T47D (cell line): ENCODE measurements around the gene C10orf67.

Experiments
- DNase-seq, 2 experiments: peaks; one replicate each; pipeline versions ENCODE4 v3.0.0 to v3.0.0-alpha.2; 2011 to 2012; ENCODE audit warnings: low read depth in 1 of 2, low spot score in 1 of 2
- JUND ChIP-seq: IDR thresholded peaks from 2 replicates; pipeline ENCODE4 v1.6.1; 2012; ENCODE audit warnings: low read depth
- in situ Hi-C: cut with HindIII; loops from 2 replicates; pipeline ENCODE4 v1.10.0; 2016; ENCODE audit warnings: low sequenced_read_pairs, low pct_unique_long_range_greater_than_20kb

The C10orf67 gene

GRCh38 chr10:23194966-23195845 is 149.4 kb downstream of the C10orf67 start:
- DNase-seq, result no peak
- no peak for TF ChIP-seq JUND
- in situ Hi-C loops, result no loop called here

DNA sequence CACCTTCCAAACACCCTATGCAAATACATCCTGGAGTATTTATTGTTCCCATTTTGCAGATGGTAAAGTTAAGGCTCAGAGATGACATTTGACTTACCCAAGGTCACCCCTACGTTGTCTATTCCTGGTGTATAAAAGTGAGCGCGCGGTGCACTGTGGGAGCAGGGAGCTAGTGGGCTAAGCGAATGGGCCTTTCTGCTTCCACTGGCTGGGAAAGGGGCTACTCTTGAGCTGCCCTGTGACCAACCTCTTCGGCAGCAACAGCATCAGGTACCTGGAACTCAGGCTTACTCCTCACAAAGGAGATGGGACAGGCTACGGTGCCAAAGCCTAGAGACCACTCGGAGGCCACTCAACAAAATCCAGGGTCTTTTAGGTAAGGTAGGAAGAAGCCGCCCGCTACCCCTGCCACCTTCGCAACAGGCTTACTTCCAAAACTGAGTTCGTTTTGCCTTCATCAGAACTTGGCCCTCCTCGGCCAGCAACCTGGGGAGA is 150.1 kb downstream of the C10orf67 start:
- no peak for DNase-seq
- in situ Hi-C loops, result no loop called here
- TF ChIP-seq JUND, result no peak

- no peak for DNase-seq
- in situ Hi-C loops, result no loop called here
- no peak for TF ChIP-seq JUND
Measured at GRCh38 chr10:23193435-23194074, 151.0 kb downstream of the C10orf67 start.

DNA sequence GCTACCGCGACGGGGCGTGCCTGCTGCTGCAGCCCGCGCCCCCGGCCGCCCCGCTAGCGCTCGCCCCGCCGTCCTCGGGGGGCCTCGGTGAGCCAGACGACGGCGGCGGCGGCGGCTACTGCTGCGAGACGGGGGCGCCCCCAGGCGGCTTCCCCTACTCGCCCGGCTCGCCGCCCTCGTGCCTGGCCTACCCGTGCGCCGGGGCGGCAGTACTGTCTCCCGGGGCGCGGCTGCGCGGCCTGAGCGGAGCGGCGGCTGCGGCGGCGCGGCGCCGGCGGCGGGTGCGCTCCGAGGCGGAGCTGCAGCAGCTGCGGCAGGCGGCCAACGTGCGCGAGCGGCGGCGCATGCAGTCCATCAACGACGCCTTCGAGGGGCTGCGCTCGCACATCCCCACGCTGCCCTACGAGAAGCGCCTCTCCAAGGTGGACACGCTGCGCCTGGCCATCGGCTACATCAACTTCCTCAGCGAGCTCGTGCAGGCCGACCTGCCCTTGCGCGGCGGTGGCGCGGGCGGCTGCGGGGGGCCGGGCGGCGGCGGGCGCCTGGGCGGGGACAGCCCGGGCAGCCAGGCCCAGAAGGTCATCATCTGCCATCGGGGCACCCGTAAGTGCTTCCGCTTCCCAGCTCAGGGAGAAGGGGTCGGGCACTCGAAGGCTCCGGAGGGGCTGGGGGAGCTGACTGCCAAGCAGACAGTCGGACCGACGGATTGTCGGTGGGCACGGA is 151.7 kb downstream of the C10orf67 start:
- DNase-seq, result no peak
- TF ChIP-seq JUND, result no peak
- in situ Hi-C loops, result no loop called here

DNA sequence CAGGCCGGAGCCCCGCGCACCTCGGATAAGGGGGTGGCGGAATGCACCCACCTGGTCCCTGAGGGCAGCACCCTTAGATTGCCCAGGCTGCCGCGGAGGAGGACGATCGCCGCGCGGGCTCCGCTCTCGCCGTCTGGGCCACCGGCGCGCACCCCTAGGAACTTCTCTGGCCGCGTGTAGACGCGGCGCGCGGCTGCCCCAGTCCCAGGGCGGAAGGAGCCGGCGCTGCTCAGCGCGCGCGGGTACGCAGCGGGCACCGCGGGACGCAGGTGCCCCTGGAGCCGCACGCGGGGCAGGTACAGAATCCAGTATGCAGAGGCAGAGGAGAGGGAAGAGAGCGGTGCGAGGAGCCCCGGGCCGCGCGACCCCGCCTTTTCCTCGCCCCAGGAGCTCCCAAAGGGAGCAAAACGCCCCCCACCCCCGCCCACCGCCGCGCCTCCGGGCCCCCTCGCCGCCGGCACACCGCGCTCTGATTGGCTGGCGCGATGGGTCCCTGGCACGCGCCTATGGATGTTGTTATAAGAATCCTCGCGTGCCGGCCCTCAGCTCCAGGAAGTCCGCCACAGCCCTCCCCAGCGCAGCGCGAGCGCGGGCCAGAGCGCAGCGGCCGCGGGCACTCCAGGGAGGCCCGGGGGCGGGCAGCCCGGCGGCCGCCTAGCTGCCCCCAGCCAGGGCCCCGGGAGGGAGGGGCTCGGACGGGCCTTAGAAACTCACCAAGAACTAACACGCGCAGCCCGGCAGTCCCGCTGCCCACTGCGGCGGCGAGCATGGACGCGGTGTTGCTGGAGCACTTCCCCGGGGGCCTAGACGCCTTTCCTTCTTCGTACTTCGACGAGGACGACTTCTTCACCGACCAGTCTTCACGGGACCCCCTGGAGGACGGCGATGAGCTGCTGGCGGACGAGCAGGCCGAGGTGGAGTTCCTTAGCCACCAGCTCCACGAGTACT is 152.6 kb downstream of the C10orf67 start, which contains the start of gene PTF1A:
Gene PTF1A (plus strand): TSS at position 549 of the 948 bp plus-strand sequence. CDS start 219 bp downstream, at position 768.
- DNase-seq, result no peak
- TF ChIP-seq JUND, result no peak
- in situ Hi-C loops, result no loop called here

DNA sequence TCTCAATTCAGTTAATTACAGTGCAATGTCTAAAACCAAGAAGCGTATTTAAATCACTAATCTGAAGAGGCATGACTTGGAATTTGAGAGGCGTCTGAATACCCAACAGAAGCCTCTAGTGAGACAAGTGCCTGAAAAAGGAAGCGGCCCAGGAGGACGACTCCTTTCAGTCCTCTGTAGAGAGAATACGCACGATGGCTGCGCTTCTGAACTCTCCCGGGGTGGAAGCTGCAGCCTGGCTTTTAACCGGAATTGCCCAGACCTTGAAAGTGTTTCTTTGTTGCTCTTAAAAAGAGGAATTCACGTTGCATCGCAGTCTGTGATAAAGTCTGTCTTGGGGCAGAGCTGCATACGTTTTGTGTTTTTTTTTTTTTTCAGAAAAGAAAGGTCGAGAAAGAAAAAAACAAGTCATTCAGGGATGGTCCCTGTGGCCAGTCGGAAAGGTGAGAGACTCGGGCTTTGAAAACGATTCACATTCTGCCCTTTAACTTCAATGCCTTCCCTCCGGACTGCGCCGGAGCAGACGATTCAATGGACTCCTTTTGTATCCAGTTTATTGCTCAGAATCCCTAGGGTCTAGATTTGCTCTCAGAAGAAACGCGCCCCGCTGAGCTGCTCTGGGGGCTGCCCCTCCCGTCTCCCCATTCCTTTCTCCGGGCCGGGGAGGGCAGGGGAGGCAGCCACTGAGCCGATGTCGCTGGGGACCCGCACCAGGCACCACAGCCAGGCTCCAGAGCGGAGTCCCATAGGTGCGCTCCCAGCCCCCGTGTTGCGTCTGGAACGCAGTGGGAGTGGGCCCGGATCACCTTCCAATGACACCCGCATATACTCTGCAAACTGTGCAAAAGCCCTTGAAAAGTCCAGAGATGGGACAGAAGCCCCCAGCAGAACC is 153.5 kb downstream of the C10orf67 start:
- no peak for DNase-seq
- in situ Hi-C loops, result no loop called here
- TF ChIP-seq JUND, result no peak

DNA sequence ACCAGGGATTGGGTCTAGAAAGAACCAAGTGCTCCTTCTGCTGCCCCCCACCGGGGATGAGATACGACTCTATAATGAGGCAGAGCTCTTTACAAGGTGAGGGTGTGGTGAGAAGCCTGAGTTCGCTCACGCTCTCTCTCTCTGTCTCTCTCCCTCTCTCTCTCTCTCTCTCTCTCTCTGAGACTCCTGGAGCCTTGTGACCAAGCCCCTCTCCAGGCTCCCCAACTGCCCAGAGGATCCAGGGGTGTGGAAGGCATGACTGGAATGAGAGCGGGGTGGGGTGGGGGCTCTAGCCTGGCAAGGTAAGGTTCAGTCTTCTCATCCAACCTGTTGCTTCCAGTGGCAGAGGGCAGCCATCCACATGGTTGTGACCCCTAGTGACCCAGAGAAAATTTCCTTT is 155.6 kb downstream of the C10orf67 start:
- in situ Hi-C loops, result no loop called here
- TF ChIP-seq JUND, result no peak
- DNase-seq, result no peak

DNA sequence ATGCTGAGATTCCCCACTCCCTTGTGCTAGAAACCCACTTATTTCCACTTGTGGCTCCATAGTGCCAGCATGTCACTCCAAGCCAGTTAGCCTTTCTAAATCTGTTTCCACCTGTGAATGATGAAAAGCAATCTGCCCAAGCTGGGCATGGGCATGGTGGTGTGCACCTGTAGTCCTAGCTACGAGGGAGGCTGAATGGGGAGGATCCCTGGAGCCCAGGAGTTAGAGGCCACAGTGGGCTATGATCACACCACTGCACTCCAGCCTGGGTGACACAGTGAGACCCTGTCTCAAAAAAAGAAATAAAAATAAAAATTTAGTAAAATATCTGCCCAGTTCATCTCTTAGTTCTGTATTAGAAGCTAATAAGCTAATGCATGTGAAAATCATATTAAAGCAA is 157.4 kb downstream of the C10orf67 start:
- DNase-seq, result no peak
- in situ Hi-C loops, result no loop called here
- no peak for TF ChIP-seq JUND

GRCh38 chr10:23186697-23187096 is 157.9 kb downstream of the C10orf67 start:
- in situ Hi-C loops, result no loop called here
- DNase-seq, result no peak
- TF ChIP-seq JUND, result no peak

- in situ Hi-C loops, result no loop called here
- no peak for DNase-seq
Measured at GRCh38 chr10:23186178-23186577, 158.4 kb downstream of the C10orf67 start.

DNA sequence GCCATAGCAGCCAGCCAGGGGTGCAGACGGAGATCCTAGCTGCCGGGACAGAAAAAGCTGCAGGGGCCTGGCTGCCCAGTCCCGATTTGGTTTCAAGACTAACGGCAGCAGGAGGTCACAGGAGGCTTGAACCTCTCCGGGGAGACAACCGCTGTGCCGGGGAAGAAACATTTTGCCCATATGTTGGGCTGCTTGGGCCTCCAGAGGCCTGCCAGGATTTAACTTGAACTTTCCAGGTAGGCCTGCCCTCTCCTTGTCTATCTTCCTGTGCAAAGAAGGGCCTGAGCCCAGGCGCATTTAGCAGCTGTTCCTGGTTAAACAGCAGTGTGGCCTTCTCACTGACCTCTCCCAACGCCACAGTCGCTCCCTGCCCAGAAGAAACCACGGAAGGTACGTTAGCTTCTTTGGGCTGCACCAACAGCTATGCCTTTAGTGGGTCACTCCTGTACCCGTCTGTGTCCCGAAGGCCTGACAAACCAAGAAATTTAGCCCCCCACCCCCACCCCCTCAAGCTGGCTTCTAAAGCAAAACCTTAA is 169.6 kb downstream of the C10orf67 start:
- no peak for DNase-seq
- no peak for TF ChIP-seq JUND
- in situ Hi-C loops, result no loop called here

More at GRCh38 chr10:23186178-23186577, 158.4 kb downstream of the C10orf67 start:
- TF ChIP-seq JUND, result no peak
